HepG2 (cell line): ENCODE results near the gene STAT6. TPM values are rescaled to one million over a fixed set of nuclear protein-coding genes. Genes with fewer than 3 reads are reported as not detected.
A peak's percentile ranks its signal among the peaks of the same experiment; 100 is the strongest.

ENCODE experiments used
- DNMT1 ChIP-seq: sonication (generic); formaldehyde crosslinking; IDR thresholded peaks from 2 replicates; pipeline ENCODE4 v1.5.1; 2020; ENCODE audit warnings: mild to moderate bottlenecking, missing genetic modification reagents
- FOSL1 ChIP-seq: sonication (generic); formaldehyde crosslinking; IDR thresholded peaks from 2 replicates; pipeline ENCODE4 v1.9.0; 2021; ENCODE audit warnings: missing genetic modification reagents, borderline replicate concordance
- HNRNPK ChIP-seq: fragments of 200-400 bp; formaldehyde crosslinking; IDR thresholded peaks from 2 replicates; pipeline ENCODE4 v1.6.1; 2018; ENCODE audit warnings: low read length, low read depth, moderate library complexity, mild to moderate bottlenecking; ENCODE audit not compliant: poor library complexity, severe bottlenecking
- KLF6 ChIP-seq: IDR thresholded peaks from 2 replicates; pipeline ENCODE4 v1.8.0; 2016; ENCODE audit warnings: missing biosample characterization, missing genetic modification reagents
- NCOR1 ChIP-seq: fragments of 200-600 bp; sonication (generic); IDR thresholded peaks from 2 replicates; pipeline ENCODE4 v1.7.0; 2017; ENCODE audit warnings: antibody characterized with exemption, low read length, borderline replicate concordance
- NR2F1 ChIP-seq, 2 experiments: fragments of 450-650 bp in 1 of 2; formaldehyde crosslinking in 1 of 2; IDR thresholded peaks; 2 replicates each; pipeline versions ENCODE4 v1.5.0 to v1.6.1; 2016 to 2020; ENCODE audit warnings: mild to moderate bottlenecking in 1 of 2, missing compliant biosample characterization in 1 of 2, missing genetic modification reagents in 1 of 2, moderate library complexity in 1 of 2
- PHF21A ChIP-seq: sonication (generic); formaldehyde crosslinking; IDR thresholded peaks from 2 replicates; pipeline ENCODE4 v1.5.0; 2020; ENCODE audit warnings: mild to moderate bottlenecking, missing genetic modification reagents
- POLR2AphosphoS5 ChIP-seq: IDR thresholded peaks from 2 replicates; pipeline ENCODE4 v1.6.1; 2012; ENCODE audit warnings: low read depth, low read length
- SP1 ChIP-seq, 2 experiments: fragments of 450-650 bp in 1 of 2; sonication (generic) in 1 of 2; formaldehyde crosslinking in 1 of 2; IDR thresholded peaks; 2 replicates each; pipeline versions ENCODE4 v1.4.0 to v1.6.1; 2016 to 2020; ENCODE audit warnings: missing genetic modification reagents in 1 of 2
- TAF1 ChIP-seq: sonication (generic); formaldehyde crosslinking; IDR thresholded peaks from 2 replicates; pipeline ENCODE4 v1.4.0; 2020; ENCODE audit warnings: missing genetic modification reagents
- TBX2 ChIP-seq: sonication (generic); formaldehyde crosslinking; IDR thresholded peaks from 2 replicates; pipeline ENCODE4 v1.5.0; 2020; ENCODE audit warnings: missing genetic modification reagents, mild to moderate bottlenecking, borderline replicate concordance
- ZNF180 ChIP-seq: sonication (generic); formaldehyde crosslinking; IDR thresholded peaks from 2 replicates; pipeline ENCODE4 v1.4.0; 2020; ENCODE audit warnings: low read depth, missing genetic modification reagents, borderline replicate concordance
- ZNF7 ChIP-seq: IDR thresholded peaks from 2 replicates; pipeline ENCODE4 v1.6.1; 2016; ENCODE audit warnings: missing biosample characterization, missing genetic modification reagents
- ZNF747 ChIP-seq: sonication (generic); formaldehyde crosslinking; IDR thresholded peaks from 2 replicates; pipeline ENCODE4 v1.8.1; 2023; ENCODE audit warnings: missing genetic modification reagents, mild to moderate bottlenecking, borderline replicate concordance
- ZNF777 ChIP-seq: sonication (generic); formaldehyde crosslinking; IDR thresholded peaks from 2 replicates; pipeline ENCODE4 v1.4.0; 2020; ENCODE audit warnings: missing genetic modification reagents
- polyA plus RNA-seq, 8 experiments: library from polyadenylated mRNA; depleted of rRNA in 3 of 8; stranded (reverse) in 7 of 8; unstranded in 1 of 8; fragments of >200 nt; fragmentation: Illumina TruSeq in 4 of 8; extraction: Trizol in 4 of 8; gene quantifications; 2 replicates each; pipeline versions ENCODE4 v1.2.1 to v1.2.3, GENCODE V29; 2011 to 2016; ENCODE audit warnings: low read depth in 4 of 8, missing spikeins in 1 of 8, mixed read lengths in 1 of 8; ENCODE audit not compliant: insufficient read depth in 1 of 8
- total RNA-seq, 5 experiments: library from RNA; depleted of rRNA; stranded (reverse); fragments of >200 nt; fragmentation: Illumina TruSeq; extraction: Trizol; gene quantifications; 2 replicates each; pipeline ENCODE4 v1.2.3, GENCODE V29; 2016; ENCODE audit warnings: low read depth in 1 of 5
- TF ChIP-seq, protein P1 (sequence below): sonication (generic); formaldehyde crosslinking; IDR thresholded peaks from 2 replicates; pipeline ENCODE4 v1.4.0; 2020; ENCODE audit warnings: mild to moderate bottlenecking, missing genetic modification reagents
- TF ChIP-seq, protein P2 (sequence below): IDR thresholded peaks from 2 replicates; pipeline ENCODE4 v1.6.1; 2012; ENCODE audit warnings: inconsistent platforms
- TF ChIP-seq, protein P3 (sequence below): sonication (generic); formaldehyde crosslinking; IDR thresholded peaks from 2 replicates; pipeline ENCODE4 v1.8.1; 2023; ENCODE audit warnings: mild to moderate bottlenecking, missing genetic modification reagents, borderline replicate concordance
- TF ChIP-seq, protein P4 (sequence below): sonication (generic); formaldehyde crosslinking; IDR thresholded peaks from 2 replicates; pipeline ENCODE4 v1.9.0; 2021; ENCODE audit warnings: missing genetic modification reagents, borderline replicate concordance
- TF ChIP-seq, protein P5 (sequence below): sonication (generic); formaldehyde crosslinking; IDR thresholded peaks from 2 replicates; pipeline ENCODE4 v1.5.0; 2020; ENCODE audit warnings: missing genetic modification reagents, mild to moderate bottlenecking, borderline replicate concordance
- TF ChIP-seq, protein P6 (sequence below): sonication (generic); formaldehyde crosslinking; IDR thresholded peaks from 2 replicates; pipeline ENCODE4 v1.4.0; 2020; ENCODE audit warnings: missing genetic modification reagents

Gene STAT6
- total and polyA plus RNA-seq, 2 of the 13 experiments (the other 11 are each of a cell fraction or from before 2014, with no cell fraction given), result 28.0 to 62.2 TPM

DNA sequence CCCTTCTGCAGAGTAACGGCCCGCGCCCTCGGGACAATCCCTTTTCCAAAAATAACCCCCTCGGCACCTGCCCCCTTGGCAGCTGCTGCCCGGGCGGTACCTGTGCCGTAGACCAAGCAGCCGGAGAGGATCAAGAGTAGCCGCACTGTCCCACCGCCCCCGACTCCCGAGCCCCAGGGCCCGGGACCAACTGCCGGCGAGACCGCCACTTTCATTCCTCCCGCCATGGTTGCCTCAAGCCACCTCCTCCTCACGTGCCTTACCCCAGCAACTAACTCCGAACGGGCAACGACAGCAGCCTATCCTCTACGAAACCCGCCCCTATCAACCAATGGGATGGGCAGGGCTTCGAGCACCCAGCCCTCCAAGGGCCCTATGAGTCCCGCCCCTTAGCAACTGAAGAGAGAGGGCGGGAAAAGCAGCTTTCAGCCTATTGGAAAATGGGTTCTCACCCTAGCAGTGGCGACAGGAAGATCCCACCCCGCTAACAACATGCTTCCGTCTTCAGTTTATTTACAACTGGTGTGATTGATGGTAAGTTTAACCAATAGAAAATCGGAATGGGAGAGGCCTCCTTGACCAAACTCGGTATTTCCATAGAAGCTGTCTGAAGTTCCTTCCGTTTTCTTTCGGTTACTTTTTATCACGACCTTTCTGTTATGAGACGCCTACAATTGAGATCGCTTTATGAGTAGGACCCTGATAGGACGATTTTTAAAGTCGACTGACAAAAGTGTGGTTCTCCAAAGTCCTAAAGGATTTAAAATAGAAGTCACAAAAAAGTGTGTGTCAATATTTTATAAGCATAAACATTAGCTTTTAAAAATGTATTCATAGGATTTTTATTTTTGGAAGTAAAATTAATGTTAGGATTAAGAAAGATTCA lies 32.4 kb downstream of the STAT6 start, which contains the start of gene NEMP1 (continued):
- TF ChIP-seq, protein P1, sequence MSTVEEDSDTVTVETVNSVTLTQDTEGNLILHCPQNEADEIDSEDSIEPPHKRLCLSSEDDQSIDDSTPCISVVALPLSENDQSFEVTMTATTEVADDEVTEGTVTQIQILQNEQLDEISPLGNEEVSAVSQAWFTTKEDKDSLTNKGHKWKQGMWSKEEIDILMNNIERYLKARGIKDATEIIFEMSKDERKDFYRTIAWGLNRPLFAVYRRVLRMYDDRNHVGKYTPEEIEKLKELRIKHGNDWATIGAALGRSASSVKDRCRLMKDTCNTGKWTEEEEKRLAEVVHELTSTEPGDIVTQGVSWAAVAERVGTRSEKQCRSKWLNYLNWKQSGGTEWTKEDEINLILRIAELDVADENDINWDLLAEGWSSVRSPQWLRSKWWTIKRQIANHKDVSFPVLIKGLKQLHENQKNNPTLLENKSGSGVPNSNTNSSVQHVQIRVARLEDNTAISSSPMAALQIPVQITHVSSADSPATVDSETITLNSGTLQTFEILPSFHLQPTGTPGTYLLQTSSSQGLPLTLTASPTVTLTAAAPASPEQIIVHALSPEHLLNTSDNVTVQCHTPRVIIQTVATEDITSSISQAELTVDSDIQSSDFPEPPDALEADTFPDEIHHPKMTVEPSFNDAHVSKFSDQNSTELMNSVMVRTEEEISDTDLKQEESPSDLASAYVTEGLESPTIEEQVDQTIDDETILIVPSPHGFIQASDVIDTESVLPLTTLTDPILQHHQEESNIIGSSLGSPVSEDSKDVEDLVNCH (CRISPR knock-in tag), result no peak
- TF ChIP-seq TAF1 (CRISPR knock-in tag), result peak; percentile 48; the same call in 1 of the 2 replicates
- TF ChIP-seq, protein P2, sequence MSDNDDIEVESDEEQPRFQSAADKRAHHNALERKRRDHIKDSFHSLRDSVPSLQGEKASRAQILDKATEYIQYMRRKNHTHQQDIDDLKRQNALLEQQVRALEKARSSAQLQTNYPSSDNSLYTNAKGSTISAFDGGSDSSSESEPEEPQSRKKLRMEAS, result peak; percentile 96
- no peak for TF ChIP-seq NR2F1 (CRISPR knock-in tag; IDR thresholded peaks at IDR 0.05)
- TF ChIP-seq NCOR1, result peak; percentile 35; the same call in 1 of the 2 replicates
- TF ChIP-seq PHF21A (CRISPR knock-in tag), result peak; percentile 78
- TF ChIP-seq SP1 (IDR thresholded peaks at IDR 0.05), result no peak
- peak; percentile 75 for TF ChIP-seq SP1 (CRISPR knock-in tag; IDR thresholded peaks at IDR 0.05)
- no peak for TF ChIP-seq ZNF747 (CRISPR knock-in tag)
- TF ChIP-seq HNRNPK, result no peak
- TF ChIP-seq, protein P3, sequence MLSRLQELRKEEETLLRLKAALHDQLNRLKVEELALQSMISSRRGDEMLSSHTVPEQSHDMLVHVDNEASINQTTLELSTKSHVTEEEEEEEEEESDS, result no peak
- no peak for TF ChIP-seq FOSL1 (CRISPR knock-in tag)
- TF ChIP-seq TBX2 (CRISPR knock-in tag), result peak; percentile 82
- TF ChIP-seq DNMT1 (CRISPR knock-in tag), result no peak
- TF ChIP-seq ZNF180, result no peak
- peak; percentile 65 for TF ChIP-seq POLR2AphosphoS5
- TF ChIP-seq, protein P4, sequence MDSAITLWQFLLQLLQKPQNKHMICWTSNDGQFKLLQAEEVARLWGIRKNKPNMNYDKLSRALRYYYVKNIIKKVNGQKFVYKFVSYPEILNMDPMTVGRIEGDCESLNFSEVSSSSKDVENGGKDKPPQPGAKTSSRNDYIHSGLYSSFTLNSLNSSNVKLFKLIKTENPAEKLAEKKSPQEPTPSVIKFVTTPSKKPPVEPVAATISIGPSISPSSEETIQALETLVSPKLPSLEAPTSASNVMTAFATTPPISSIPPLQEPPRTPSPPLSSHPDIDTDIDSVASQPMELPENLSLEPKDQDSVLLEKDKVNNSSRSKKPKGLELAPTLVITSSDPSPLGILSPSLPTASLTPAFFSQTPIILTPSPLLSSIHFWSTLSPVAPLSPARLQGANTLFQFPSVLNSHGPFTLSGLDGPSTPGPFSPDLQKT (CRISPR knock-in tag), result no peak
- no peak for TF ChIP-seq ZNF777 (CRISPR knock-in tag)
- TF ChIP-seq ZNF7 (CRISPR knock-in tag), result no peak
- TF ChIP-seq, protein P5, sequence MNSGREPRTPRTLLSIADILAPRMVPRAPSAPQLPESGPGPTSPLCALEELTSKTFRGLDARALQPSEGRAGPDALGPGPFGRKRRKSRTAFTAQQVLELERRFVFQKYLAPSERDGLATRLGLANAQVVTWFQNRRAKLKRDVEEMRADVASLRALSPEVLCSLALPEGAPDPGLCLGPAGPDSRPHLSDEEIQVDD (CRISPR knock-in tag), result no peak
- 0 out of 2 replicates have a peak, but pooled peaks have one; percentile 53 for TF ChIP-seq KLF6 (CRISPR knock-in tag)
- TF ChIP-seq, protein P6, sequence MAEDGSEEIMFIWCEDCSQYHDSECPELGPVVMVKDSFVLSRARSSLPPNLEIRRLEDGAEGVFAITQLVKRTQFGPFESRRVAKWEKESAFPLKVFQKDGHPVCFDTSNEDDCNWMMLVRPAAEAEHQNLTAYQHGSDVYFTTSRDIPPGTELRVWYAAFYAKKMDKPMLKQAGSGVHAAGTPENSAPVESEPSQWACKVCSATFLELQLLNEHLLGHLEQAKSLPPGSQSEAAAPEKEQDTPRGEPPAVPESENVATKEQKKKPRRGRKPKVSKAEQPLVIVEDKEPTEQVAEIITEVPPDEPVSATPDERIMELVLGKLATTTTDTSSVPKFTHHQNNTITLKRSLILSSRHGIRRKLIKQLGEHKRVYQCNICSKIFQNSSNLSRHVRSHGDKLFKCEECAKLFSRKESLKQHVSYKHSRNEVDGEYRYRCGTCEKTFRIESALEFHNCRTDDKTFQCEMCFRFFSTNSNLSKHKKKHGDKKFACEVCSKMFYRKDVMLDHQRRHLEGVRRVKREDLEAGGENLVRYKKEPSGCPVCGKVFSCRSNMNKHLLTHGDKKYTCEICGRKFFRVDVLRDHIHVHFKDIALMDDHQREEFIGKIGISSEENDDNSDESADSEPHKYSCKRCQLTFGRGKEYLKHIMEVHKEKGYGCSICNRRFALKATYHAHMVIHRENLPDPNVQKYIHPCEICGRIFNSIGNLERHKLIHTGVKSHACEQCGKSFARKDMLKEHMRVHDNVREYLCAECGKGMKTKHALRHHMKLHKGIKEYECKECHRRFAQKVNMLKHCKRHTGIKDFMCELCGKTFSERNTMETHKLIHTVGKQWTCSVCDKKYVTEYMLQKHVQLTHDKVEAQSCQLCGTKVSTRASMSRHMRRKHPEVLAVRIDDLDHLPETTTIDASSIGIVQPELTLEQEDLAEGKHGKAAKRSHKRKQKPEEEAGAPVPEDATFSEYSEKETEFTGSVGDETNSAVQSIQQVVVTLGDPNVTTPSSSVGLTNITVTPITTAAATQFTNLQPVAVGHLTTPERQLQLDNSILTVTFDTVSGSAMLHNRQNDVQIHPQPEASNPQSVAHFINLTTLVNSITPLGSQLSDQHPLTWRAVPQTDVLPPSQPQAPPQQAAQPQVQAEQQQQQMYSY (CRISPR knock-in tag), result no peak
